Nephron (organoid): Measurements from ENCODE around the gene CHTF18.
"Not testable (repeated sequence)": the region's sequence is repeated elsewhere in the genome, so short reads cannot be mapped to it uniquely, and the experiment has no call there.

Experiments
- H3K27ac Mint-ChIP-seq, 3 experiments: 2 replicates each; pipeline ENCODE4 v1.8.0; 2020; ENCODE audit warnings: mixed read lengths in 3 of 3, mild to moderate bottlenecking in 2 of 3, moderate library complexity in 1 of 3
- H3K27me3 Mint-ChIP-seq: 2 replicates; pipeline ENCODE4 v1.8.0; 2021; ENCODE audit warnings: low read depth, mild to moderate bottlenecking, moderate library complexity, mixed read lengths
- H3K36me3 Mint-ChIP-seq: 2 replicates; pipeline ENCODE4 v1.8.0; 2020; ENCODE audit warnings: low read depth, mixed read lengths
- H3K4me1 Mint-ChIP-seq: 2 replicates; pipeline ENCODE4 v1.8.0; 2020; ENCODE audit warnings: mixed read lengths
- H3K4me3 Mint-ChIP-seq, 3 experiments: 2 replicates each; pipeline ENCODE4 v1.8.0; 2020; ENCODE audit warnings: mild to moderate bottlenecking in 3 of 3, mixed read lengths in 3 of 3, moderate library complexity in 2 of 3
- H3K9me3 Mint-ChIP-seq: 2 replicates; pipeline ENCODE4 v1.8.0; 2020; ENCODE audit warnings: mixed read lengths
- TF ChIP-seq, protein P1 (sequence below), 3 experiments: fragments of 200-600 bp; sonication (generic); IDR thresholded peaks; one replicate each; pipeline ENCODE4 v1.5.0; 2021; ENCODE audit warnings: antibody characterized with exemption in 3 of 3; ENCODE audit not compliant: unreplicated experiment in 3 of 3

CHTF18 gene

DNA sequence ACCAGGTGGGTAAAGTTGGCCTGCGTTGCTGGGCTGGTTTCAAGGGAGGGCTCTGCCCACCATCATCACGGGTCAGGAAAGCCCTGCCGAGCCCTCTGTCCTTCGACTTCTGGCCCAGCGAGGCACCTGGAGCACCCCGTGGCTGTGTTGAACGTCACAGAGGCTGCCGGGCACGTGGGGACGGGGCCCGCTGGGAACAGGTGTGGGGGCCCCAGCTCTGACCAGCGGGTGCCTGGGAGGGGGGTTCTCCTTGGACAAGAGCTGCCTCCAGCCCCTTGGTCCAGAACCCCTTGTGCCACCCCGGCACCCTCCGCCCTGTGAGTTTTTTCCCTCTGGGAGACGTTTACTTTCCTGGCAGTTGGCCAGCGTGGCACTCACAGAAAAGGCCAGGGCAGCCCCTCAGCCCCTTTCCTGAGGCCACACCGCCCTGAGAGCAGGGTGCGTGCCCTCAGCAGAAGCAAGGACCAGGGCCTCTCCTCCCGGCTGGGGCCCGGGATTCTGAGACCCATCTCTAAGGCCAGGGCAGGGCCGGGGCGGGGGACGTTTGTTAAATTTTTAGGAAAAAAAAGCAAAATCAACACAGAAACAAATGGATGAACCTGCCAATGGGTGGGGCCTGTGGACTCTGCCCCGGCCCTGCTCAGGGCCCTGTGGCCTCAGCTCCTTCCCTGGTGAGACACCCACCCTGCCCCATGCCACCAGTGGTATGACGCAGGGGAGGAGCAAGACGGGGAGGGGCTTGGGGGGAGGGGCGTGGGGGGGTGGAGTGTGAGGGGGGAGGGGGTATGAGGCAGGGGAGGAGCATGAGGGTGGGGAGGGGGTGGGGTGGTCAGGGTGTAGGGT, 43.4 kb downstream of the CHTF18 start:
- H3K4me3 Mint-ChIP-seq, result no peak overlapping the region

DNA sequence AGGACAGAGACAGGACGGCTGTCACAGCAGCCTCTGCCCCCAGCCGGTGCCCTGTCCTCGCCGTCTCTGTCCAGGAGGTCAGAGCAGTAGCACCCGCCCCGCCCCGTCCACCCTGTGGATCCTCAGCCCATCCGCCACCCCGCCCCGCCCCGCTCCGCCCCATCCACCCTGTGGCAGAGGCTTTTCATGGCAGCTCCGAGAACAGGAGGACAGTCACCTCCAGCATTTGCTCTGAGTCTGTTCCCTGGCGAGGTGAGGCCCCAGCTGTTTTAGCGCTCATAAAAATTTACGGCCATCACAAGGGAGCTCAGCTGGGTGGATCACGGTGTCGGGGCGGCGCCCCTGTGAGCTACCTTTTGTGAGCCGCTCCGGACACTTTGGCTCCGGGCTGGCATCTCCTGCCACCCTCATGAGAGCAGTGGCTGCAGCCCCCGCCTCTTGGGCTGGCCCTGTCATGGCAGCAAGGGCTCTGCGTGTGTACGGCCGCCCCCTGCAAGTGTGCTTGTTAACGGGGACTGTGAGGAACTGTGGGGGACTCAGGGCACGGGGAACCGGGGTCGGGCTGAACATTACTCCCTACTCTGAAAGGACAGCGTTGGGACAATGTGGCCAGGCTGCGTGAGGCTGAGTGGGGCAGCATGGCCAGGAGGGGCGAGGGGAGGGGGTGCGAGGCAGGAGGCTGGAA, 44.4 kb downstream of the CHTF18 start:
- Mint-ChIP-seq H3K27me3 (peaks cover 32% of the 10 kb centered on the region), H3K36me3 (no peaks in the 10 kb centered on the region), H3K9me3 (peaks cover 23% of the 10 kb centered on the region), H3K4me1 (no peaks in the 10 kb centered on the region), H3K27ac (no peak overlapping the region), H3K4me3 (no peak overlapping the region)
- TF ChIP-seq, protein P1, sequence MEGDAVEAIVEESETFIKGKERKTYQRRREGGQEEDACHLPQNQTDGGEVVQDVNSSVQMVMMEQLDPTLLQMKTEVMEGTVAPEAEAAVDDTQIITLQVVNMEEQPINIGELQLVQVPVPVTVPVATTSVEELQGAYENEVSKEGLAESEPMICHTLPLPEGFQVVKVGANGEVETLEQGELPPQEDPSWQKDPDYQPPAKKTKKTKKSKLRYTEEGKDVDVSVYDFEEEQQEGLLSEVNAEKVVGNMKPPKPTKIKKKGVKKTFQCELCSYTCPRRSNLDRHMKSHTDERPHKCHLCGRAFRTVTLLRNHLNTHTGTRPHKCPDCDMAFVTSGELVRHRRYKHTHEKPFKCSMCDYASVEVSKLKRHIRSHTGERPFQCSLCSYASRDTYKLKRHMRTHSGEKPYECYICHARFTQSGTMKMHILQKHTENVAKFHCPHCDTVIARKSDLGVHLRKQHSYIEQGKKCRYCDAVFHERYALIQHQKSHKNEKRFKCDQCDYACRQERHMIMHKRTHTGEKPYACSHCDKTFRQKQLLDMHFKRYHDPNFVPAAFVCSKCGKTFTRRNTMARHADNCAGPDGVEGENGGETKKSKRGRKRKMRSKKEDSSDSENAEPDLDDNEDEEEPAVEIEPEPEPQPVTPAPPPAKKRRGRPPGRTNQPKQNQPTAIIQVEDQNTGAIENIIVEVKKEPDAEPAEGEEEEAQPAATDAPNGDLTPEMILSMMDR (IDR thresholded peaks at IDR 0.05; ENCODE audit: unreplicated experiment in 3 of 3), result no peak

More for the DNA sequence above, 43.4 kb downstream of the CHTF18 start:
- no peaks in the 10 kb centered on the region for H3K4me1 Mint-ChIP-seq
- H3K36me3 Mint-ChIP-seq, result no peaks in the 10 kb centered on the region
- TF ChIP-seq, protein P1 (IDR thresholded peaks at IDR 0.05; ENCODE audit: unreplicated experiment in 3 of 3), result no peak
- no peak overlapping the region for H3K27ac Mint-ChIP-seq
- peaks cover 36% of the 10 kb centered on the region for H3K27me3 Mint-ChIP-seq
- peaks cover 19% of the 10 kb centered on the region for H3K9me3 Mint-ChIP-seq

DNA sequence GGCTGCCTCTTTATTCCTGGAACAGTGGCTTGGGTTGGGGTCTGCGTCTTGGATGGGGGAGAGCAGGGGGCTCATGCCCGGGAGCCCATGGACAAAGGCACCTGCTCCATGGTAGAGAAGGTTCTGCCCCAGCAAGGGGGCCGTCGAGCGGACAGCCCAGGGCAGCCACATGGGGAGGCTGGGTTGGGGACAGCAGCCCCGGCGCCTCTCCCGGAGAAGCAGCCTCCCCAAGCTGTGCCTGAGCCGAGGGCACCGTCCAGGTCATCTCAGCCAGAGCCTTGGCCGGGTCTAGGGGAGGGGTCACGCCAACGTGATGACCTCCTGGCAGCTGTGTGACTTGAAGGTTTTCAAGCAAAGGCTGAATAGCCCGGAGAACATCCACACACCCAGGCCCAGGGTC, 45.0 kb downstream of the CHTF18 start:
- Mint-ChIP-seq H3K27ac (no peak overlapping the region), H3K9me3 (peaks cover 27% of the 10 kb centered on the region), H3K4me3 (no peak overlapping the region), H3K36me3 (peaks cover 3% of the 10 kb centered on the region), H3K4me1 (no peaks in the 10 kb centered on the region), H3K27me3 (peaks cover 30% of the 10 kb centered on the region)
- TF ChIP-seq, protein P1 (IDR thresholded peaks at IDR 0.05; ENCODE audit: unreplicated experiment in 3 of 3), result no peak

DNA sequence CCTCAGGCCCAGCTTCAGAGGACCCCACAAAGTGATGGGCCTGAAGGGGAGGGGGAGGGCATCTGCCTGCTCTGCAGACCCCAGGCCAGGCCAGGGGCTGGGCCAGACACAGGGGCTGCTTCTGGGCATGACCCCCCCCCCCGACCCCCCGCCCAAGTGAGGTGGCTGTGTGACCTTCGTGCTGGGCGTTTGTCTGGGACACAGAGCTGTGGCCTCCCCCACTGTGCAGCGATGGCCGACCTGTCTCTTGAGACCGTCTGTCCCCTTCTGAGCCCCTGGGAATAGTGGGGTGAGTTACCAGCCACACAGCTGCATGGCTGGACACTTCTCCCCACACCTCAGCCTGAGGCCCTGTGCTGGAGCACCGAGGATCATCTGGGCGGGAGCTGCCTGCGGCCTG, 47.0 kb downstream of the CHTF18 start:
- H3K36me3 Mint-ChIP-seq, result peaks cover 6% of the 10 kb centered on the region
- no peak overlapping the region for H3K4me3 Mint-ChIP-seq
- no peaks in the 10 kb centered on the region for H3K4me1 Mint-ChIP-seq
- TF ChIP-seq, protein P1 (IDR thresholded peaks at IDR 0.05; ENCODE audit: unreplicated experiment in 3 of 3), result no peak
- H3K9me3 Mint-ChIP-seq, result peaks cover 30% of the 10 kb centered on the region
- H3K27ac Mint-ChIP-seq, result no peak overlapping the region
- peaks cover 27% of the 10 kb centered on the region for H3K27me3 Mint-ChIP-seq

GRCh38 chr16:836221-836620, 47.8 kb downstream of the CHTF18 start:
- peaks cover 6% of the 10 kb centered on the region for H3K36me3 Mint-ChIP-seq
- TF ChIP-seq, protein P1 (IDR thresholded peaks at IDR 0.05; ENCODE audit: unreplicated experiment in 3 of 3), result no peak

DNA sequence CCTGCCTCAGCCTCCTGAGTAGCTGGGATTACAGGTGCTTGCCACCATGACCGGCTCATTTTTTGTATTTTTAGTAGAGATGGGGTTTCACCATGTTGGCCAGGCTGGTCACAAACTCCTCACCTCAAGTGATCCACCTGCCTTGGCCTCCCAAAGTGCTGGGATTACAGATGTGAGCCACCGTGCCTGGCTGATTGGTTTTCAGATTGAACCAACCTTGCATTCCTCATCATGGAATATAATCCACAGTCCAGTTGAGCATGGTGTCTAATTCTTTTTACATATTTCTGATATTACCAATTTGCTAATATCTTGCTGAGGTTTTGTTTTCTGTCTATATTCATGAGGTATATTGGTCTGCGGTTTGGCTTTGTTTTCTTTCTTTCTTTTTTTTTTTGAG, 48.4 kb downstream of the CHTF18 start:
- not testable (repeated sequence) for H3K4me1 Mint-ChIP-seq, H3K36me3 Mint-ChIP-seq, H3K4me3 Mint-ChIP-seq, H3K27ac Mint-ChIP-seq
- Mint-ChIP-seq H3K9me3 (peaks cover 30% of the 10 kb centered on the region), H3K27me3 (peaks cover 33% of the 10 kb centered on the region)

More at GRCh38 chr16:836221-836620, 47.8 kb downstream of the CHTF18 start:
- peaks cover 29% of the 10 kb centered on the region for H3K27me3 Mint-ChIP-seq
- H3K9me3 Mint-ChIP-seq, result peaks cover 30% of the 10 kb centered on the region
- H3K27ac Mint-ChIP-seq, result no peak overlapping the region
- no peak overlapping the region for H3K4me3 Mint-ChIP-seq
- no peaks in the 10 kb centered on the region for H3K4me1 Mint-ChIP-seq
